Stimulated activated CD4-positive, alpha-beta T cell treated with anti-CD3 and anti-CD28 coated beads, Interleukin-2, amount 100 ng/mL, for 4 hours (primary cell): ENCODE measurements around the gene SCAMP3.
A peak's percentile ranks its signal among the peaks of the same experiment; 100 is the strongest.

Source experiments
- DNase-seq: peaks from one replicate; pipeline ENCODE4 v3.0.0-alpha.2; 2020; ENCODE audit warnings: low read depth

Gene SCAMP3

GRCh38 chr1:155285063-155285462, 22.9 kb upstream of the SCAMP3 start:
- no peak for DNase-seq

- no peak for DNase-seq
Measured at GRCh38 chr1:155284476-155284875, 22.3 kb upstream of the SCAMP3 start.

DNA sequence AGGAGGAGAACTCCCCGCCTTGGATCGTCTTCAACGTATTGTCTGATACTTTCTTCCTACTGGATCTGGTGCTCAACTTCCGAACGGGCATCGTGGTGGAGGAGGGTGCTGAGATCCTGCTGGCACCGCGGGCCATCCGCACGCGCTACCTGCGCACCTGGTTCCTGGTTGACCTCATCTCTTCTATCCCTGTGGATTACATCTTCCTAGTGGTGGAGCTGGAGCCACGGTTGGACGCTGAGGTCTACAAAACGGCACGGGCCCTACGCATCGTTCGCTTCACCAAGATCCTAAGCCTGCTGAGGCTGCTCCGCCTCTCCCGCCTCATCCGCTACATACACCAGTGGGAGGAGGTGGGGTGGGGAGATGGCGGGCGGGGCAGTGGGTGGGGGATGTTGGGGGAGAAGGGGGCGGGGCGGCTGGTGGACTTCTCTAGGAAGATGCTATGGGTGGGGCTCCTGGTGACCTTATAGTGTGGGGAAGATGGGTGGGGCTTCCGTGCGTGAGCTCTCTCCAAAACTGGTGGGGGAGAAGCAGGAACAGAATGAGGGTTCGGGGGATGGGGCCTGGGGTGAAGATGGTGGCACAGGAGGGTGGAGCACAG, 20.4 kb upstream of the SCAMP3 start:
- no peak for DNase-seq

- DNase-seq = no peak
Measured at GRCh38 chr1:155279268-155279667, 17.1 kb upstream of the SCAMP3 start.

DNA sequence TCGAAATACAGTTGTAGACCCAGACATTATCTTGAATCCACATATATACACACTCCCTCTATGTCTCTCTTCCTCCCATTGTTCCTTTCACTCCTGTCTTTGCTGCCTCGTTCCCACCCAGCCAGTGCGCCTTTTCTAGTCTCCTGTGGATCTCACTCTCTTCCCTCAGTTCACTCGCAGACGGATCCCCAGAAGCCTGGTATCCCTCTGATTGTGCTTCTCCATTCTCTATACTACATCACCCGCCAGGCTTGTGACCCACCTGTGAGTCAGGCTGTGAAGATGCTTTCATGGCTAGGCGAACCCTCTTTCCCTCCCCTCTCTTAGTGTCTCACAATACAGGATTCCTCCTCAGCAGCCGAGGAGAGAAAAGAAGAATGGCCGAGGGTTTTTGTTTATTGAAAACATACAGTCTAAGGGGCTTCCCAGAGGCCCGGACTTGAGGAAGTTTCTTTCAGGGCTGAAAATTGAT, 16.6 kb upstream of the SCAMP3 start:
- DNase-seq = no peak

GRCh38 chr1:155277902-155278688, 15.9 kb upstream of the SCAMP3 start:
- peak; percentile 59 for DNase-seq

DNA sequence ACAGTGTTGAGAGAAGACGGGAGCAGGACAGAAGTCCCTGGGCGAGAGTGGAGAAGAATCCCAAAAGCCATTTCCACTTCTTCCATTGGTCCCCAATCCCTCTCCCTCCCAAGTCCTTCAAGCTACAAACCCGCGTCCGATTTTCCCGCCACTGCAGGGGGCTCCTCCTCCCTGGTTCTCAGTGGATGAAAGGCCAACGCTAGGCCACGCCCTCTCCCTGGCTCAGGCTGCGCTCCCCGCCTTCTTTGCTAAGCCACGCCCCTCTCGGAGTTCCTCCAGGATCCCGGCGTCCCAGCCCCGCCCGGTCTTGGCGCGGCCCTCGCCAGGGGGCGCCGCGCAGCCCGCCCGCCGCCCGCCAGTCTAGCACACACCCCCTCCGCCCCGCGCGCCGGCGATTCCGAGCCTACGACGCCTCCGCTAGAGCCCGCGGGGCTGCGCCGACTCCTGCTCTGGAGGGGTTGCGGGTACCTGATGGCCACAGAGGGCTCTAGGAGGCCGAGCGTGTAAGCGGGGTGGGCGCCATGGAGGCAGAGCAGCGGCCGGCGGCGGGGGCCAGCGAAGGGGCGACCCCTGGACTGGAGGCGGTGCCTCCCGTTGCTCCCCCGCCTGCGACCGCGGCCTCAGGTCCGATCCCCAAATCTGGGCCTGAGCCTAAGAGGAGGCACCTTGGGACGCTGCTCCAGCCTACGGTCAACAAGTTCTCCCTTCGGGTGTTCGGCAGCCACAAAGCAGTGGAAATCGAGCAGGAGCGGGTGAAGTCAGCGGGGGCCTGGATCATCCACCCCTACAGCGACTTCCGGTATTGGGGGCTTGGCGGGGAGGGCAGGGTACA, 15.1 kb upstream of the SCAMP3 start, which contains the start of gene HCN3:
HCN3 (plus strand) TSS at position 394 of the 832 bp plus-strand sequence; CDS start at position 522, 128 bp downstream.
- peak; percentile 93 for DNase-seq

DNA sequence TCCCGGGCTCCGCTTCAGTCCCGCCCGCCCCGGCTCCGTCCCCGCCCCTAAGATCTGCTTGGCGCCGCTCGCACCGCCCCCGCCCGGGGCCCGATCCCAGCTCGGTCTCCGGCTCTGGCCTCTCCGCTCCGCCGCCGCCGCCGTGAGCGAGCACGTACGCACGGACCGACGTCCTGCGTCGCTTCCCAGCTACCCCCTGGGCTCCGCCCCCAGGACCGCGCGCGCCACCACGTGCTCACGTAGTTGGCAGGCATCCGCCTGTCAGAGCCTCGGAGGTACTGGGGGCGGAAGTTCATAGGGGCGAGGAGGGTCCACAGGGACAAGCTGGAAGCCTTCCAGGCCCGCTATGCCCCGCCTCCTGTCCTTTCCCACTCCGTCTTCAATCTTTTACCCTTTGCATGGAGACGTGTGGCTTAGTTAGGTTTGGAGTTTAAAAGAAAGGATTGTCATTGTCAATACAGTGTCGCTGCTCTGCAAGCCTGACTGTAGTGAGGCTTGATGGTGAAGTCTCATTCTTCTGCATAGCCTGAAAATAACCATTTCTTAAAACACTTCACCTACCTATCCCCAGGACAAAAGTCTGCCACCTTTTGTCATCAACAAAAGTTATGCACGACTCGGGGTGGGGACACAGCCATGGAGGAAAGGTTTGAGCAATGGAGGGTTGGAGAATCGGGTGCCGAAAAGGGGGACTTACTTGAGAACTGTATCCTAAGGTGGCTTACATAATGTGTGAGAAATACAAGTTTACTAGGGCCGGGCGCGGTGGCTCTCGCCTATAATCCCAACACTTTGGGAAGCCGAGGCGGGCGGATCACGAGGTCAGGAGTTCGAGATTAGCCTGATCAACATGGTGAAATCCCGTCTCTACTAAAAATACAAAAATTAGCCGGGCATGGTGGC, 11.4 kb upstream of the SCAMP3 start, which contains the start of gene CLK2:
CLK2 (minus strand) TSS at position 162 of the 903 bp plus-strand sequence. CDS start 2,527 bp downstream, outside the sequence.
- DNase-seq = peak; percentile 96

DNA sequence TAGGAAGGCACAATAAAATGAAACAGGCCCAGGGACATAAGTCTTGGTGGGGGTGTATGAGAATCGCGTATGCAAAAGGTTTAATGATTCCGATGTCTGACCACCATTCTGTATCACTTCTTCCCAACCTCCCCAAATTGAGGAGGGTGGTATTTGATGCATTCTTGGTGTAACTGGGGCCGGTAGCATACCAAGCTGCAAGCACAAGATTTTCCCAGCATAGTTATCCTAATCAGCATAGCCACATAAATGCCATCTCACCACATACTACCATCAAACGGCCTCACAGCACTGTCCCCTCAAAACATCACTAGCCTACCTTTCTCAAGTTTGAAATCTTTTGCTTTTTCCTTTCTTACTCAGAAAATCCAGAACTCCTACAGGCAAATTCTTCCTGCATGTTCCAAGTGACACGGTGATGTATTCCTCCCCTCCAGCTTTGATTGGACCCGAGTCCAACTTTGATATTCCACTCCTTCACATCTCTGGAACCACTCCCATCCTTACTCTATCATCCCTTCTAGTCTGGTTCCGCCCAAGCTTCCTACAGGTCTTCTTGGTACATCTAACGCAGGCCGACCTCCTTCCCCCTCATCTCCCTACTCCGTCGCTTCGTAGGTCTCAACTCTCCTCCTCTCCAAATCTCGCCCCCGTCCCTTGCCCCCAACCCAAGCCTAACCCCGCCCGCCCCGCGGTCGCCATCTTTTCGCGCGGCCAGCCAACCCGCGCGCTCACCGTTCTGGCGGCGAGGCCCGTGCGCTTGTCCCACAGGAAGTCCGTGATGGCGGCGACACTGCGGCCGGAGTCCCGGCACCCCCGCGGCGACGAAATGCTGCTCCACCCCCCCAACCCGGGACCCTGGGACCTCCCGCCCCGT, 10.5 kb upstream of the SCAMP3 start:
- no peak for DNase-seq

DNA sequence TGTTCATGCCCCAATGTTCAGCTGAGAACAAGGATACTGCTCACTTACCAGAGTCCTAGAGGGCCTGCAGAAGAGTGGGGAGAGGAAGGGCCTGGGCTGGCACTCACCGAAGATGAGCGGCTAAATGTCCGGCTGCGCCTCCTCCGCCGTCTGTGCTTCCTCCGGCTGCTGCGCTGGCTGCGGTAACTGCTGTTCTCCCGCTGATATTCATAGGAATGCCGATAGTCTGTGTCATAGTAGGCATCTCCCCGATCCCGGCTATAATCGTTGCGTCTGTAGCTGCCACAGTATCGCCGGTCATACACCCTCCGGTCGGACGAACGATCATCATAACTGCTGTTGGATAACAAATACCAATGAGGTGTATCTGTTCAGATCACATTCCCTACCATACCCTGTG, 7.2 kb upstream of the SCAMP3 start:
- DNase-seq = no peak

- no peak for DNase-seq
Measured at GRCh38 chr1:155268630-155269029, 6.5 kb upstream of the SCAMP3 start.

DNA sequence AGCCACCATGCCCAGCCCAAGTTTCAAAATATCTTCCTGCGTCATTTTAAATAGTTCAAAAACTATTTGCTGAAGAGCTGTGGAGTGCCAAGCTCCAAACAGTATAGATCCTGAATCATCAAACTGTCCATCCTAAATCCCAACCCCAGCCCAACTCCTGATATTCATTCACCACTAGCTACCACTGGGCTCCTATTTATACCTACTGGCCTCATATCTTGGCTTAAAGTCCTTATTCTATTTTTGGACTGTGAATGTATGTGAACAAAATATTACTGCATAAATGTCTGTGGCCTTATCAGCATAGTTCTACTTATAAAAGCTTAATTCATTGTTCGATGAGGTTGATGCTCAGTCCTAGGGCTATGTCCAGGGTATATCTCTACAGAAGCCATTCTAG, 5.2 kb upstream of the SCAMP3 start:
- no peak for DNase-seq

DNA sequence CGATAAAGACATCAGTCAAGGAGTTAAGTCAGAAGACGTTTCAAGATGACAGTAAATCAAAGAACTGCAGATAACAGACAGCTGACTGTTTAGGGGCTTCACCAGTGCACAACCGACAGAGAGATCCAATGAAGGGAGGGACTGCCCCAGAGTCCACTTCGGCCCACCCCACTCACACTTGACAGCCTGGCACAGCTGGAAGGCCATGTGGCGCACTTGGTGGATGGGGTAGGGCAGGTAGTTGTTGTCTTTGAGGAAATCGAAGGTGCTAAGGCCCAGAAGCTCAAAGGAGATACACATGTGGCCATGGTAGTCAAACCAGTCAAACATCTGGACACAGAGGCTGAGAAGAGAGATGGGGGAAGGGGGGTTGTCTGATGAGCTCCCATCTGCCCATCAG, 4.4 kb upstream of the SCAMP3 start:
- no peak for DNase-seq

- DNase-seq = no peak
Measured at GRCh38 chr1:155263067-155263466, 907 bp upstream of the SCAMP3 start.

GRCh38 chr1:155261493-155261851, 688 bp downstream of the SCAMP3 start:
- no peak for DNase-seq

- DNase-seq = no peak
Measured at GRCh38 chr1:155260276-155260675, 1.9 kb downstream of the SCAMP3 start.

DNA sequence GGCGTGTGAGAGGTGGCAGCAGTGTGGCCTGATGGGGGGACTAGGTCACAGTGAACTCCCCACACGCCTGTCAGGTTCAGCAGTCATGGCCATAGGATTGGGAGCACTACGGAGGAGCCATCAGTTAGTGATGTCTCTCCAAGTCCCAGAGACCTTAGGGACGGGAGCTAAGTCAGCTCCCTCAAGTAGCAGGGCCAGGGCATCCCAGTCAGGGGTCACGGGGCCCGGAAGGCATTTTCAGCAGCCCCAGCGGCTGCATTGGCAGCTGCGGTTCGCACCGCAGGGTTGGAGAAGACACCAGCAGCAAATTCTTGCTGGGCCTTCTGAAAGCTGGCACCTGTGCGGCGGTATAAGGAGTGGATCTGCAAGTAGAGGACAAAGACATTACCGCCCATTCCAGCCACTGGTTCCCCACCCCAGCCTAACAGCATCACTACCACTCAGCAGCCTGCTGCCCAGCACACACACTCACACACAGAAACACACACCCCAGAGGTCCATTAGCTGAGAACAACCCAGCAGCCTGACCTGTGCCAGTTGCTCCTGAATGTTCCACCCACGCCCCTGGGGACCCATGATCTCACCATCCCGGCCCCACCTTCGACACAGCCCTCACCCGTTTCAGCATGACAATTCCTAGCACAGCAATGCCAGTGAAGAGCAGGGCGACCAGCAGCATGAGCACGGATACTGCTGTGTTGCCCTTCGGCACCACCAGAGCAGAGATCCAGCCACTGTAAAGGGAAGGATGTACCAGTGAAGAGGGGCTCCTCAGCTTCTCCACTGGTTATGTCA, 5.9 kb downstream of the SCAMP3 start:
- no peak for DNase-seq

- DNase-seq = peak; percentile 65
Measured at GRCh38 chr1:155255243-155256007, 6.7 kb downstream of the SCAMP3 start, which contains the start of gene ENTREP3. Gene ENTREP3, minus strand, starts transcription at chr1:155255483. Its CDS starts 606 bp downstream, at chr1:155254877.
